ENCODE data around the gene CDH8. TPM values are rescaled to one million over a fixed set of nuclear protein-coding genes. Genes with fewer than 3 reads are reported as not detected.

Gene CDH8
- total RNA-seq, 1 experiment from 2014 or later, result not detected

DNA sequence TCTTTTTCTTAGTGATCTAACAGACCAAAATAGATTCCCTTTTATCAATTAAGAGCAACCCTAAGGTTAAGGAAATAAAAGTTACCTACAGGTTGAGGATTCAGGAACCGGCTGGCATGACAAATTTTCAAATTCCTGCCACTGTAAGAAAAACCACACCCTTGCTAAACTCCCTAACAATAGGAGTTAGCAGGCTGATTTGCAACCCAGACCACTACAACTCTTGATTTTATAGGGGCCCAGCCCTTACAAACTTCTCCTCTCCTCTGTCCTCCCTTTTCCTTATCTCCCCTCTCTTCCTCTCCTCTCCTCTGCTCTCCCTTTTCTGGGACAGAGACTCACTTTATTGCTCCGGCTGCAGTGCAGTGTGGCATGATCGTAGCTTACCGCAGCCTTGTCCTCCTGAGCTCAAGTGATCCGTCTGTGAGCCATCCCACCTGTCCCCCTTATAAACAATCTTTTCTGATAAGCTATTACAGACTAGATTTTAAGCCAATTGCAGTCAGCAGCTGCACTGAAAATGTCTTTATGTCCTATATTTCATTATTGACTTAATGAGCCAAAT lies 418.9 kb downstream of the CDH8 start:
- Histone ChIP-seq H3K4me2 (no peak overlapping the region), H3K4me1 (replicated peaks; ENCODE audit: insufficient read depth) (no peaks in the 10 kb centered on the region), H3K36me3 (ENCODE audit: low read depth) (no peaks in the 10 kb centered on the region), H2AFZ (no peak overlapping the region), H3K9me3 (ENCODE audit: insufficient read depth, low read depth) (no peaks in the 10 kb centered on the region), H3K27ac (no peak overlapping the region), H4K20me1 (ENCODE audit: insufficient read depth) (no peaks in the 10 kb centered on the region), H3K27me3 (ENCODE audit: insufficient read depth, low read depth) (no peaks in the 10 kb centered on the region), H3K9me2 (ENCODE audit: insufficient read depth) (no peaks in the 10 kb centered on the region), H3F3A (ENCODE audit: insufficient read depth, low read depth) (no peaks in the 10 kb centered on the region), H3K79me2 (ENCODE audit: low read depth) (no peaks in the 10 kb centered on the region), H3K4me3 (no peak overlapping the region)
- BruUV-seq (replicated peaks), result no TSS peak
- DNase-seq, result no peak
- TF ChIP-seq, protein P1, sequence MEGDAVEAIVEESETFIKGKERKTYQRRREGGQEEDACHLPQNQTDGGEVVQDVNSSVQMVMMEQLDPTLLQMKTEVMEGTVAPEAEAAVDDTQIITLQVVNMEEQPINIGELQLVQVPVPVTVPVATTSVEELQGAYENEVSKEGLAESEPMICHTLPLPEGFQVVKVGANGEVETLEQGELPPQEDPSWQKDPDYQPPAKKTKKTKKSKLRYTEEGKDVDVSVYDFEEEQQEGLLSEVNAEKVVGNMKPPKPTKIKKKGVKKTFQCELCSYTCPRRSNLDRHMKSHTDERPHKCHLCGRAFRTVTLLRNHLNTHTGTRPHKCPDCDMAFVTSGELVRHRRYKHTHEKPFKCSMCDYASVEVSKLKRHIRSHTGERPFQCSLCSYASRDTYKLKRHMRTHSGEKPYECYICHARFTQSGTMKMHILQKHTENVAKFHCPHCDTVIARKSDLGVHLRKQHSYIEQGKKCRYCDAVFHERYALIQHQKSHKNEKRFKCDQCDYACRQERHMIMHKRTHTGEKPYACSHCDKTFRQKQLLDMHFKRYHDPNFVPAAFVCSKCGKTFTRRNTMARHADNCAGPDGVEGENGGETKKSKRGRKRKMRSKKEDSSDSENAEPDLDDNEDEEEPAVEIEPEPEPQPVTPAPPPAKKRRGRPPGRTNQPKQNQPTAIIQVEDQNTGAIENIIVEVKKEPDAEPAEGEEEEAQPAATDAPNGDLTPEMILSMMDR (conservative IDR thresholded peaks at IDR 0.05), result no peak
- TF ChIP-seq EZH2 (IDR thresholded peaks at IDR 0.05; ENCODE audit: low read depth), result no peak
- intact Hi-C loops (cut with micrococcal nuclease; ENCODE audit: unreplicated experiment), result no loop called here
- CTCF ChIA-PET, result no interaction called here
- POLR2A ChIA-PET (ENCODE audit: unreplicated experiment), result no interaction called here

DNA sequence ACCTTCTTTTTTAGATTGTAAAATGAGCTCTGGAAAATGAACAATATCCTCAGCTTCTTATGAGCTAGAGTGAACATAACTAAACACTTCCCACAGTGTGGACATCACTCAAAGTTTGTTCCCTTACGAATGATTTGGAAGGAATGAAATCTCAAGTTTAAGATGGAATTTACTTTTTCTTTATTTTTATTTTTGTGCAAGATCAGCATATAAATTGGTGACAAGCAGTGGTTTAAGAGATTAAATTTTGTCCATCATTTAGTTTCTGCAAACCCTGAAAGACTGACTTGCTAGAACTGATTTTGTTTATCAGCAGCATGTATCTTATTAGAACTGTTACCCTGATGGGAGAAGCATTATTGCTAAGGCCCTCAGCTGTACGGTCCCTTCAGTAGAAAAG lies 420.1 kb downstream of the CDH8 start:
- ChIA-PET POLR2A (ENCODE audit: unreplicated experiment) (no interaction called here), CTCF (no interaction called here)
- intact Hi-C loops (cut with micrococcal nuclease; ENCODE audit: unreplicated experiment), result no loop called here
- Histone ChIP-seq H3K9me3 (ENCODE audit: insufficient read depth, low read depth) (no peaks in the 10 kb centered on the region), H2AFZ (no peak overlapping the region), H3K4me1 (replicated peaks; ENCODE audit: insufficient read depth) (no peaks in the 10 kb centered on the region), H3K9me2 (ENCODE audit: insufficient read depth) (no peaks in the 10 kb centered on the region), H3F3A (ENCODE audit: insufficient read depth, low read depth) (no peaks in the 10 kb centered on the region), H3K27me3 (ENCODE audit: insufficient read depth, low read depth) (no peaks in the 10 kb centered on the region), H3K27ac (no peak overlapping the region), H3K4me3 (no peak overlapping the region), H3K79me2 (ENCODE audit: low read depth) (no peaks in the 10 kb centered on the region), H4K20me1 (ENCODE audit: insufficient read depth) (no peaks in the 10 kb centered on the region), H3K4me2 (no peak overlapping the region), H3K36me3 (ENCODE audit: low read depth) (no peaks in the 10 kb centered on the region)
- TF ChIP-seq, protein P1 (conservative IDR thresholded peaks at IDR 0.05), result no peak
- TF ChIP-seq EZH2 (IDR thresholded peaks at IDR 0.05; ENCODE audit: low read depth), result no peak
- BruUV-seq (replicated peaks), result no TSS peak
- DNase-seq, result no peak

DNA sequence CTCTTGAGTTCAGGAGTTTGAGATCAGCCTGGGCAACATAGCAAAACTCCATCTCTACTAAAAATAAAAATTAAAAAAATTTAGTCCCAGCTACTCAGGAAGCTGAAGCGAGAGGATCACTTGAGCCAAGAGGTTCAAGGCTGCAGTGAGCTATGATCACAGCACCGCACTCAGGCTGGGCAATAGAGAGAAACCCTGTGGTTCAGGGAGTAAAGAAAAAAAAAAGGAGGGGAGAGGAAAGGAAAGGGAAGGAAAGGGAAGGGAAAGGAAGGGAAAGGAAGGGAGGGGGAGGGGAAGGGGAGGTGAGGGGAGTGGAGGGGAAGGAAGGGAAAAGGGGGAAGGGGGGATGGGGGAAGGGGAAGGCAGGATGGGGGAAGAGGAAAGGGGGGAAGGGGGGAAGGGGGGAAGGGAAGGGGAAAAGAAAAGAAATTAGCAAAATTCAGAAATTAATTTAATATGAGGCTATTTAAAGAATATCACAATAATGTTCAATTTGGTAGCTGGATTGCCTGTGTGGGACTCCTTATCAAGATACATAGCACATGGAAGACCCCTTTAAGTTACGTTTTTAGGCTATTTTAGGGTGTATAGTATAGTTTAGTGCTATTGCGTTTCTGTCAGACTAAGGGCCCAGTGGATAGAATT lies 424.3 kb downstream of the CDH8 start:
- Histone ChIP-seq H3K27ac (no peak overlapping the region), H3K27me3 (ENCODE audit: insufficient read depth, low read depth) (no peaks in the 10 kb centered on the region), H4K20me1 (ENCODE audit: insufficient read depth) (no peaks in the 10 kb centered on the region), H3K4me3 (no peak overlapping the region), H3K36me3 (ENCODE audit: low read depth) (no peaks in the 10 kb centered on the region), H3K9me3 (ENCODE audit: insufficient read depth, low read depth) (no peaks in the 10 kb centered on the region), H2AFZ (no peak overlapping the region), H3K4me1 (replicated peaks; ENCODE audit: insufficient read depth) (no peaks in the 10 kb centered on the region), H3K79me2 (ENCODE audit: low read depth) (no peaks in the 10 kb centered on the region), H3K9me2 (ENCODE audit: insufficient read depth) (no peaks in the 10 kb centered on the region), H3K4me2 (no peak overlapping the region), H3F3A (ENCODE audit: insufficient read depth, low read depth) (no peaks in the 10 kb centered on the region)
- BruUV-seq (replicated peaks), result no TSS peak
- POLR2A ChIA-PET (ENCODE audit: unreplicated experiment), result no interaction called here
- CTCF ChIA-PET, result no interaction called here
- DNase-seq, result no peak
- intact Hi-C loops (cut with micrococcal nuclease; ENCODE audit: unreplicated experiment), result no loop called here
- TF ChIP-seq EZH2 (IDR thresholded peaks at IDR 0.05; ENCODE audit: low read depth), result no peak
- TF ChIP-seq, protein P1 (conservative IDR thresholded peaks at IDR 0.05), result no peak
